B cell (primary cell): Measurements from ENCODE around the gene NR4A3. TPM values are rescaled to one million over a fixed set of nuclear protein-coding genes. Genes with fewer than 3 reads are reported as not detected.

ENCODE experiments used
- ATAC-seq: fragments of 200-7000 bp; cut with Tn5 transposase; one replicate; pipeline ENCODE4 v1.10.0; 2021; ENCODE audit warnings: low read depth, mild to moderate bottlenecking, moderate number of reproducible peaks, moderate library complexity
- CTCF ChIA-PET: fragments of 350-600 bp; sonication (Branson Sonifier 250); formaldehyde crosslinking; loops from one replicate; lab custom pipeline; 2021; ENCODE audit warnings: antibody characterized with exemption, inconsistent platforms; lab: Charles Lee
- POLR2A ChIA-PET: fragments of 350-600 bp; sonication (Branson Sonifier 250); formaldehyde crosslinking; loops from one replicate; lab custom pipeline; 2021; ENCODE audit warnings: antibody characterized with exemption; lab: Charles Lee
- DNase-seq: peaks from one replicate; pipeline ENCODE4 v3.0.0; 2013
- H2AFZ ChIP-seq: 2 replicates; pipeline ENCODE4 v1.6.1; 2012; ENCODE audit warnings: mild to moderate bottlenecking, low read depth, low read length; ENCODE audit not compliant: insufficient read depth, poor library complexity, severe bottlenecking
- H3K27ac ChIP-seq, 2 donors: 1 replicate in 1 of 2; 2 replicates in 1 of 2; pipeline ENCODE4 v1.5.1; 2012 to 2013; ENCODE audit warnings: low read length in 2 of 2, mild to moderate bottlenecking in 2 of 2, moderate library complexity in 1 of 2
- H3K27me3 ChIP-seq, 4 experiments: fragments of 200-600 bp in 1 of 4; sonication (generic) in 1 of 4; replicated peaks in 1 of 4; 1 replicate in 2 of 4; 2 replicates in 2 of 4; pipeline versions ENCODE4 v1.6.1 to v1.7.0; 2013 to 2016; ENCODE audit warnings: low read length in 3 of 4, mild to moderate bottlenecking in 2 of 4, mixed read lengths in 1 of 4, moderate library complexity in 1 of 4; ENCODE audit not compliant: insufficient read depth in 4 of 4, control insufficient read depth in 3 of 4; ENCODE audit errors: control extremely low read depth in 1 of 4
- H3K36me3 ChIP-seq, 2 experiments: replicated peaks in 1 of 2; 1 replicate in 1 of 2; 2 replicates in 1 of 2; pipeline versions ENCODE4 v1.6.1 to v1.7.1; 2013; ENCODE audit warnings: low read length in 1 of 2; ENCODE audit not compliant: insufficient read depth in 2 of 2, control insufficient read depth in 1 of 2; ENCODE audit errors: control extremely low read depth in 1 of 2, extremely low read depth in 1 of 2
- H3K4me1 ChIP-seq, 2 donors: fragments of 200-600 bp in 1 of 2; sonication (generic) in 1 of 2; 1 replicate in 1 of 2; 2 replicates in 1 of 2; pipeline versions ENCODE4 v1.5.1 to v1.6.1; 2013 to 2017; ENCODE audit warnings: low read length in 2 of 2; ENCODE audit not compliant: control insufficient read depth in 2 of 2, insufficient read depth in 2 of 2
- H3K4me2 ChIP-seq: replicated peaks from 2 replicates; pipeline ENCODE3; 2012; ENCODE audit warnings: mild to moderate bottlenecking, low read depth, low read length; ENCODE audit not compliant: poor library complexity, severe bottlenecking
- H3K4me3 ChIP-seq, 5 experiments: fragments of 200-600 bp in 1 of 5; sonication (generic) in 1 of 5; 1 replicate in 3 of 5; 2 replicates in 2 of 5; pipeline versions ENCODE4 v1.5.1 to v1.7.0; 2011 to 2016; ENCODE audit warnings: low read length in 4 of 5, mild to moderate bottlenecking in 4 of 5, low read depth in 2 of 5, control low read depth in 1 of 5, moderate library complexity in 1 of 5; ENCODE audit not compliant: insufficient read depth in 1 of 5; ENCODE audit errors: control extremely low read depth in 1 of 5, extremely low read depth in 1 of 5
- H3K79me2 ChIP-seq: fragments of 200-600 bp; sonication (generic); one replicate; pipeline ENCODE4 v1.6.0; 2016; ENCODE audit warnings: low read length; ENCODE audit not compliant: control insufficient read depth, insufficient read depth
- H3K9ac ChIP-seq: fragments of 200-600 bp; sonication (generic); 2 replicates; pipeline ENCODE4 v1.6.1; 2017; ENCODE audit warnings: mild to moderate bottlenecking, low read length, moderate library complexity
- H3K9me3 ChIP-seq, 3 donors: one replicate each; pipeline versions ENCODE4 v1.6.1 to v1.7.1; 2013; ENCODE audit warnings: low read length in 2 of 3; ENCODE audit not compliant: control insufficient read depth in 2 of 3, insufficient read depth in 1 of 3; ENCODE audit errors: control extremely low read depth in 1 of 3
- H4K20me1 ChIP-seq: 2 replicates; pipeline ENCODE4 v1.6.0; 2012; ENCODE audit warnings: mild to moderate bottlenecking, low read length; ENCODE audit not compliant: insufficient read depth, control insufficient read depth, poor library complexity, severe bottlenecking
- H3K27ac Mint-ChIP-seq: one replicate; pipeline ENCODE4 v1.8.0; 2021; ENCODE audit warnings: mixed read lengths
- H3K27me3 Mint-ChIP-seq: one replicate; pipeline ENCODE4 v1.8.0; 2021; ENCODE audit warnings: mixed read lengths
- H3K4me1 Mint-ChIP-seq: one replicate; pipeline ENCODE4 v1.8.0; 2021; ENCODE audit warnings: mixed read lengths
- H3K4me3 Mint-ChIP-seq: one replicate; pipeline ENCODE4 v1.8.0; 2021; ENCODE audit warnings: mixed read lengths
- H3K9me3 Mint-ChIP-seq: one replicate; pipeline ENCODE4 v1.8.0; 2022; ENCODE audit warnings: mixed read lengths; ENCODE audit not compliant: insufficient read depth
- EZH2 ChIP-seq: IDR thresholded peaks from 2 replicates; pipeline ENCODE4 v1.6.1; 2012; ENCODE audit warnings: borderline replicate concordance, low read depth, mild to moderate bottlenecking, moderate library complexity, low read length; ENCODE audit not compliant: insufficient read depth, poor library complexity, severe bottlenecking
- WGBS: methylation state at CpG from one replicate; pipeline ENCODE4 v1.1.5; 2013; ENCODE audit warnings: missing lambda C conversion rate; ENCODE audit not compliant: insufficient coverage; 5-methylcytosine and 5-hydroxymethylcytosine counted together
- intact Hi-C: fragments of 100-400 bp; cut with micrococcal nuclease; formaldehyde crosslinking; loops from one replicate; pipeline ENCODE4 v1.10.0; 2022
- polyA plus RNA-seq: library from polyadenylated mRNA; depleted of rRNA; stranded (reverse); fragments of >200 nt; gene quantifications from 2 replicates; pipeline ENCODE4 v1.2.3, GENCODE V29; 2012
- total RNA-seq, 2 donors: library from RNA; stranded (reverse); fragments of 120-200 nt in 1 of 2; gene quantifications; 1 replicate in 1 of 2; 2 replicates in 1 of 2; pipeline versions ENCODE4 v1.2.3 to v1.2.4, GENCODE V29; 2013 to 2022
- TF ChIP-seq, protein P1 (sequence below): fragments of 200-600 bp; IDR thresholded peaks from one replicate; pipeline ENCODE4 v1.8.0; 2022; ENCODE audit warnings: antibody characterized with exemption, mild to moderate bottlenecking

NR4A3 gene
- total and polyA plus RNA-seq, 2 donors (not counting 1 experiment from before 2014, with no cell fraction given), result 2.5 to 20.1 TPM

- H3K9me3 Mint-ChIP-seq, result no peaks in the 10 kb centered on the region
- DNase-seq (no peak), ATAC-seq (no peak)
- no peak overlapping the region for H3K4me3 ChIP-seq
- 100% methylated on average over 1 of the region's 2 CpGs for WGBS
- no peaks in the 10 kb centered on the region for H3K36me3 ChIP-seq
- H3K4me1 ChIP-seq, result no peaks in the 10 kb centered on the region
- H3K27ac ChIP-seq, result no peak overlapping the region
- no peaks in the 10 kb centered on the region for H3K9me3 ChIP-seq
- no peaks in the 10 kb centered on the region for H4K20me1 ChIP-seq
- H3K4me2 ChIP-seq, result no peak overlapping the region
- H3K27me3 ChIP-seq, result peaks cover 0 to 4% (median 0%) of the 10 kb centered on the region in 4 experiments
- H3K27me3 Mint-ChIP-seq, result peaks cover 27% of the 10 kb centered on the region
- no peak overlapping the region for H3K27ac Mint-ChIP-seq
- ChIA-PET POLR2A (no interaction called here), CTCF (no interaction called here)
- intact Hi-C loops, result no loop called here
- H3K4me1 Mint-ChIP-seq, result no peaks in the 10 kb centered on the region
- H3K79me2 ChIP-seq, result no peaks in the 10 kb centered on the region
- TF ChIP-seq, protein P1, sequence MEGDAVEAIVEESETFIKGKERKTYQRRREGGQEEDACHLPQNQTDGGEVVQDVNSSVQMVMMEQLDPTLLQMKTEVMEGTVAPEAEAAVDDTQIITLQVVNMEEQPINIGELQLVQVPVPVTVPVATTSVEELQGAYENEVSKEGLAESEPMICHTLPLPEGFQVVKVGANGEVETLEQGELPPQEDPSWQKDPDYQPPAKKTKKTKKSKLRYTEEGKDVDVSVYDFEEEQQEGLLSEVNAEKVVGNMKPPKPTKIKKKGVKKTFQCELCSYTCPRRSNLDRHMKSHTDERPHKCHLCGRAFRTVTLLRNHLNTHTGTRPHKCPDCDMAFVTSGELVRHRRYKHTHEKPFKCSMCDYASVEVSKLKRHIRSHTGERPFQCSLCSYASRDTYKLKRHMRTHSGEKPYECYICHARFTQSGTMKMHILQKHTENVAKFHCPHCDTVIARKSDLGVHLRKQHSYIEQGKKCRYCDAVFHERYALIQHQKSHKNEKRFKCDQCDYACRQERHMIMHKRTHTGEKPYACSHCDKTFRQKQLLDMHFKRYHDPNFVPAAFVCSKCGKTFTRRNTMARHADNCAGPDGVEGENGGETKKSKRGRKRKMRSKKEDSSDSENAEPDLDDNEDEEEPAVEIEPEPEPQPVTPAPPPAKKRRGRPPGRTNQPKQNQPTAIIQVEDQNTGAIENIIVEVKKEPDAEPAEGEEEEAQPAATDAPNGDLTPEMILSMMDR, result no peak
- TF ChIP-seq EZH2, result no peak
- H3K4me3 Mint-ChIP-seq, result no peak overlapping the region
- no peak overlapping the region for H3K9ac ChIP-seq
- H2AFZ ChIP-seq, result no peak overlapping the region
Measured at GRCh38 chr9:99896119-99896518, 74.4 kb downstream of the NR4A3 start.

DNA sequence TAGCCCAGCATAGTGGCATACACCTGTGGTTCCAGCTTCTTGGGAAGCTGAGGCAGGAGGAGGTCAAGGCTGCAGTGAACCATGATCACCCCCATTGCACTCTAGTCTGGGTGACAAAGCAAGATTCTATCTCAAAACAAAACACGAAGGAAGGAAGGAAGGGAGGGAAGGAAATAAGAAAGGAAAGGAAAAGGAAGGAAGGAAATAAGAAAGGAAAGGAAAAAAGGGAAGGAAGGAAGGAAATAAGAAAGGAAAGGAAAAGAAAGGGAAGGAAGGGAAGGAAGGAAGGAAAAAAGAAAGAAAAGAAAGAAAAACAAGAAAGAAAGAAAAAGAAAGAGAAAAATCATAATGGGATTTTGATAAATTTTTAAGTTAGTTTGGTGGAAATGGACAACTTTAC lies 81.7 kb downstream of the NR4A3 start:
- no peak overlapping the region for H3K27ac Mint-ChIP-seq
- POLR2A ChIA-PET, result no interaction called here

More for the DNA sequence above, 81.7 kb downstream of the NR4A3 start:
- Histone ChIP-seq H3K27me3 (peaks cover 0 to 3% (median 0%) of the 10 kb centered on the region in 4 experiments), H2AFZ (no peak overlapping the region), H3K79me2 (peaks cover 7% of the 10 kb centered on the region), H3K36me3 (no peaks in the 10 kb centered on the region), H3K9me3 (no peaks in the 10 kb centered on the region), H3K9ac (no peak overlapping the region), H4K20me1 (no peaks in the 10 kb centered on the region), H3K4me3 (no peak overlapping the region), H3K4me2 (no peak overlapping the region), H3K4me1 (peaks cover 4 to 14% of the 10 kb centered on the region in 2 donors), H3K27ac (no peak overlapping the region)
- CTCF ChIA-PET, result no interaction called here
- WGBS, result no CpG with 5 or more reads among the region's 1 CpG
- TF ChIP-seq, protein P1, result no peak
- TF ChIP-seq EZH2, result no peak
- peaks cover 17% of the 10 kb centered on the region for H3K4me1 Mint-ChIP-seq
- H3K9me3 Mint-ChIP-seq, result no peaks in the 10 kb centered on the region
- ATAC-seq (no peak), DNase-seq (no peak)
- intact Hi-C loops, result no loop called here
- H3K27me3 Mint-ChIP-seq, result peaks cover 2% of the 10 kb centered on the region
- no peak overlapping the region for H3K4me3 Mint-ChIP-seq
